GM23338 (cell line): ENCODE data around the gene NPHP4. TPM values are rescaled to one million over a fixed set of nuclear protein-coding genes. Genes with fewer than 3 reads are reported as not detected.

Source experiments
- ATAC-seq: fragments of 200-7000 bp; cut with Tn5 transposase; 3 replicates; pipeline ENCODE4 v1.9.1; 2020
- DNase-seq: peaks from one replicate; pipeline ENCODE4 v3.0.0-alpha.2; 2015; ENCODE audit warnings: low spot score
- H2AFZ ChIP-seq: fragments of 200-600 bp; sonication (generic); 2 replicates; pipeline ENCODE4 v1.8.0; 2016; ENCODE audit warnings: antibody characterized with exemption, mild to moderate bottlenecking, moderate library complexity
- H3F3A ChIP-seq: fragments of 200-600 bp; sonication (generic); replicated peaks from 2 replicates; pipeline ENCODE4 v1.8.0; 2017; ENCODE audit warnings: antibody characterized with exemption, mixed run types, low read depth
- H3K27ac ChIP-seq: fragments of 200-600 bp; sonication (generic); 2 replicates; pipeline ENCODE4 v1.6.1; 2016; ENCODE audit warnings: low read depth
- H3K27me3 ChIP-seq: fragments of 200-600 bp; sonication (generic); 2 replicates; pipeline ENCODE4 v1.8.0; 2016; ENCODE audit warnings: mild to moderate bottlenecking, mixed run types, moderate library complexity; ENCODE audit not compliant: insufficient read depth
- H3K36me3 ChIP-seq: fragments of 200-600 bp; sonication (generic); 2 replicates; pipeline ENCODE4 v1.8.0; 2016; ENCODE audit warnings: mild to moderate bottlenecking; ENCODE audit not compliant: insufficient read depth
- H3K4me1 ChIP-seq: fragments of 200-600 bp; sonication (generic); 2 replicates; pipeline ENCODE4 v1.8.0; 2016; ENCODE audit warnings: mild to moderate bottlenecking, moderate library complexity; ENCODE audit not compliant: insufficient read depth
- H3K4me2 ChIP-seq: fragments of 200-600 bp; sonication (generic); 2 replicates; pipeline ENCODE4 v1.7.1; 2017; ENCODE audit warnings: mixed run types
- H3K4me3 ChIP-seq: fragments of 200-600 bp; sonication (generic); 2 replicates; pipeline ENCODE4 v1.6.1; 2016; ENCODE audit warnings: mixed run types
- H3K79me2 ChIP-seq: fragments of 200-600 bp; sonication (generic); replicated peaks from 2 replicates; pipeline ENCODE4 v1.8.0; 2017; ENCODE audit warnings: mild to moderate bottlenecking; ENCODE audit not compliant: insufficient read depth
- H3K9me2 ChIP-seq: fragments of 200-600 bp; sonication (generic); 2 replicates; pipeline ENCODE4 v1.8.0; 2017; ENCODE audit not compliant: insufficient read depth
- H4K20me1 ChIP-seq: fragments of 200-600 bp; sonication (generic); replicated peaks from 2 replicates; pipeline ENCODE4 v1.8.0; 2017; ENCODE audit warnings: mild to moderate bottlenecking; ENCODE audit not compliant: insufficient read depth
- H3K27ac Mint-ChIP-seq: 2 replicates; pipeline ENCODE4 v1.8.0; 2020; ENCODE audit warnings: inconsistent platforms, mild to moderate bottlenecking, moderate library complexity, mixed read lengths
- H3K27me3 Mint-ChIP-seq: 3 replicates; pipeline ENCODE4 v1.8.0; 2022; ENCODE audit warnings: low read depth, mild to moderate bottlenecking, moderate library complexity, mixed read lengths, inconsistent platforms; ENCODE audit not compliant: insufficient read depth, poor library complexity
- H3K36me3 Mint-ChIP-seq: 3 replicates; pipeline ENCODE4 v1.8.0; 2021; ENCODE audit warnings: low read depth, mild to moderate bottlenecking, inconsistent platforms, moderate library complexity, mixed read lengths
- H3K4me1 Mint-ChIP-seq: 3 replicates; pipeline ENCODE4 v1.8.0; 2020; ENCODE audit warnings: mild to moderate bottlenecking, inconsistent platforms, mixed read lengths
- H3K4me3 Mint-ChIP-seq: 3 replicates; pipeline ENCODE4 v1.8.0; 2021; ENCODE audit warnings: moderate library complexity, mild to moderate bottlenecking, inconsistent platforms, mixed read lengths
- H3K9me3 Mint-ChIP-seq: 3 replicates; pipeline ENCODE4 v1.8.0; 2020; ENCODE audit warnings: moderate library complexity, mild to moderate bottlenecking, inconsistent platforms, mixed read lengths
- CREB1 ChIP-seq: fragments of 250-450 bp; sonication (Bioruptor Pico); IDR thresholded peaks from 2 replicates; pipeline ENCODE4 v1.5.0; 2020; ENCODE audit warnings: low read depth, mild to moderate bottlenecking, moderate library complexity
- CTCF ChIP-seq, 2 experiments: fragments of 200-600 bp in 1 of 2; sonication (generic) in 1 of 2; conservative IDR thresholded peaks; 2 replicates each; pipeline versions ENCODE4 v1.5.1 to v1.6.1; 2016 to 2017; ENCODE audit warnings: antibody characterized with exemption in 2 of 2, low read depth in 2 of 2, mild to moderate bottlenecking in 2 of 2, moderate library complexity in 1 of 2
- EZH2 ChIP-seq: fragments of 200-600 bp; sonication (generic); IDR thresholded peaks from one replicate; pipeline ENCODE4 v1.8.0; 2017; ENCODE audit warnings: antibody characterized with exemption, mild to moderate bottlenecking, low read depth; ENCODE audit not compliant: unreplicated experiment
- EZH2phosphoT487 ChIP-seq: fragments of 200-600 bp; sonication (generic); IDR thresholded peaks from one replicate; pipeline ENCODE4 v1.8.1; 2018; ENCODE audit warnings: antibody characterized with exemption; ENCODE audit not compliant: unreplicated experiment
- JUNB ChIP-seq: IDR thresholded peaks from one replicate; pipeline ENCODE4 v1.6.1; 2016; ENCODE audit warnings: antibody characterized with exemption; ENCODE audit not compliant: unreplicated experiment
- NANOG ChIP-seq: IDR thresholded peaks from 2 replicates; pipeline ENCODE4 v1.6.1; 2016; ENCODE audit warnings: antibody characterized with exemption, borderline replicate concordance
- POLR2AphosphoS5 ChIP-seq: IDR thresholded peaks from 2 replicates; pipeline ENCODE4 v1.6.1; 2016; ENCODE audit warnings: antibody characterized with exemption, low read depth
- STAT1 ChIP-seq: IDR thresholded peaks from one replicate; pipeline ENCODE4 v1.6.1; 2016; ENCODE audit warnings: antibody characterized with exemption; ENCODE audit not compliant: unreplicated experiment
- ZNF114 ChIP-seq: fragments of 250-450 bp; sonication (Bioruptor Pico); IDR thresholded peaks from 2 replicates; pipeline ENCODE4 v1.5.0; 2020; ENCODE audit warnings: mild to moderate bottlenecking, moderate library complexity
- ZNF331 ChIP-seq: fragments of 250-450 bp; sonication (Bioruptor Pico); IDR thresholded peaks from 2 replicates; pipeline ENCODE4 v1.5.0; 2020; ENCODE audit warnings: low read depth, mild to moderate bottlenecking, moderate library complexity
- polyA plus RNA-seq: library from polyadenylated mRNA; unstranded; fragments of >200 nt; fragmentation: Nextera tagmentation; extraction: Ambion mirVana; gene quantifications from 2 replicates; pipeline ENCODE4 v1.2.1, GENCODE V29; 2016
- total RNA-seq: library from RNA; depleted of rRNA; stranded (reverse); fragments of >200 nt; shearing (Covaris generic); gene quantifications from 2 replicates; pipeline ENCODE4 v1.2.3, GENCODE V29; 2014
- TF ChIP-seq, protein P1 (sequence below): IDR thresholded peaks from one replicate; pipeline ENCODE4 v1.6.1; 2018; ENCODE audit warnings: antibody characterized with exemption; ENCODE audit not compliant: unreplicated experiment
- TF ChIP-seq, protein P2 (sequence below): IDR thresholded peaks from 2 replicates; pipeline ENCODE4 v1.6.1; 2016; ENCODE audit warnings: antibody characterized with exemption
- TF ChIP-seq, protein P3 (sequence below): fragments of 250-450 bp; sonication (Bioruptor Pico); IDR thresholded peaks from 2 replicates; pipeline ENCODE4 v1.5.0; 2020; ENCODE audit warnings: mild to moderate bottlenecking, moderate library complexity

NPHP4 gene
- total and polyA plus RNA-seq, 2 experiments from 2014 or later = 2.5 to 12.4 TPM

DNA sequence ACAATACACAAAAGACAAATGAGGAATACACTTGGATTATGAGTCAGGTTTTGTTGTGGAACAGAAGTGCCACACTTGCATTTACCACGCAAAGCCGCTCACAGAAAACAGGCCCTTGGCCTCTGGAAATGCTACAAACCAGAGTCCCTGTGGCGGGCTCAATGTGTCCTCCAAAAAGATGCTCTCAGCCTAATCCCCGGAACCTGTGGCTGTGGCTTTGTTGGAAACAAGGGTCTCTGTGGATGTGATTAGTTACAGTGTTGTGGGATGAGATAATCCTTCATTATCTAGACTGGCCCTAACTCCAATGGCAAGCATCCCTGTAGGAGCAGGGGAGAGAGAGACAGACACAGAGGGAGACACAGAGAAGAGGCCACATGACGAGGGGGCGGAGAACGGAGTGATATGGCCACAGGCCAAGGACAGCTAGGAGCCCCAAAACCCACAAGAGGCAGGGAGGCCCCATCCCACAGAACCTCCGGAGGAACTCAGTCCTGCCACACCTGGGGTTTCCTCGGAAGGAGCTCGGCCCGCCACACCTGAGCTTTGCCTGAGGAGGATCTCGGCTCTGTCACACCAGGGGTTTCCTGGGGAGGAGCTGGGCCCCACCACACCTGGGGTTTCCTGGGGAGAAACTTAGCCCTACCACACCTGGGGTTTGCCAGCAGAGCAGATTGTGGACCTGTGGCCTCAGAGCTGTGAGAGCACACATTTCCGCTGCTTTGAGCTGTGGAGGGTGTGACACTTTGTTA is 55.4 kb downstream of the NPHP4 start:
- Histone ChIP-seq H3K27ac (no peak overlapping the region), H4K20me1 (no peaks in the 10 kb centered on the region; the same call in none of the 2 replicates), H3K9me2 (no peaks in the 10 kb centered on the region), H3K4me1 (peaks cover 6% of the 10 kb centered on the region; the same call in 1 of the 2 replicates), H3K36me3 (peaks cover 3% of the 10 kb centered on the region; the same call in 1 of the 2 replicates), H3K4me3 (no peak overlapping the region), H3F3A (no peaks in the 10 kb centered on the region), H3K79me2 (no peaks in the 10 kb centered on the region), H2AFZ (no peak overlapping the region), H3K4me2 (no peak overlapping the region), H3K27me3 (no peaks in the 10 kb centered on the region)
- ATAC-seq (no peak), DNase-seq (no peak)
- TF ChIP-seq NANOG (no peak), POLR2AphosphoS5 (no peak), JUNB (no peak), EZH2phosphoT487 (no peak), EZH2 (no peak), CREB1 (no peak), CTCF (conservative IDR thresholded peaks at IDR 0.05; ENCODE audit: low read depth in 2 of 2) (no peak), ZNF114 (CRISPR knock-in tag) (no peak), STAT1 (no peak), ZNF331 (CRISPR knock-in tag) (no peak)
- TF ChIP-seq, protein P1, sequence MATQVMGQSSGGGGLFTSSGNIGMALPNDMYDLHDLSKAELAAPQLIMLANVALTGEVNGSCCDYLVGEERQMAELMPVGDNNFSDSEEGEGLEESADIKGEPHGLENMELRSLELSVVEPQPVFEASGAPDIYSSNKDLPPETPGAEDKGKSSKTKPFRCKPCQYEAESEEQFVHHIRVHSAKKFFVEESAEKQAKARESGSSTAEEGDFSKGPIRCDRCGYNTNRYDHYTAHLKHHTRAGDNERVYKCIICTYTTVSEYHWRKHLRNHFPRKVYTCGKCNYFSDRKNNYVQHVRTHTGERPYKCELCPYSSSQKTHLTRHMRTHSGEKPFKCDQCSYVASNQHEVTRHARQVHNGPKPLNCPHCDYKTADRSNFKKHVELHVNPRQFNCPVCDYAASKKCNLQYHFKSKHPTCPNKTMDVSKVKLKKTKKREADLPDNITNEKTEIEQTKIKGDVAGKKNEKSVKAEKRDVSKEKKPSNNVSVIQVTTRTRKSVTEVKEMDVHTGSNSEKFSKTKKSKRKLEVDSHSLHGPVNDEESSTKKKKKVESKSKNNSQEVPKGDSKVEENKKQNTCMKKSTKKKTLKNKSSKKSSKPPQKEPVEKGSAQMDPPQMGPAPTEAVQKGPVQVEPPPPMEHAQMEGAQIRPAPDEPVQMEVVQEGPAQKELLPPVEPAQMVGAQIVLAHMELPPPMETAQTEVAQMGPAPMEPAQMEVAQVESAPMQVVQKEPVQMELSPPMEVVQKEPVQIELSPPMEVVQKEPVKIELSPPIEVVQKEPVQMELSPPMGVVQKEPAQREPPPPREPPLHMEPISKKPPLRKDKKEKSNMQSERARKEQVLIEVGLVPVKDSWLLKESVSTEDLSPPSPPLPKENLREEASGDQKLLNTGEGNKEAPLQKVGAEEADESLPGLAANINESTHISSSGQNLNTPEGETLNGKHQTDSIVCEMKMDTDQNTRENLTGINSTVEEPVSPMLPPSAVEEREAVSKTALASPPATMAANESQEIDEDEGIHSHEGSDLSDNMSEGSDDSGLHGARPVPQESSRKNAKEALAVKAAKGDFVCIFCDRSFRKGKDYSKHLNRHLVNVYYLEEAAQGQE = no peak
- TF ChIP-seq, protein P2, sequence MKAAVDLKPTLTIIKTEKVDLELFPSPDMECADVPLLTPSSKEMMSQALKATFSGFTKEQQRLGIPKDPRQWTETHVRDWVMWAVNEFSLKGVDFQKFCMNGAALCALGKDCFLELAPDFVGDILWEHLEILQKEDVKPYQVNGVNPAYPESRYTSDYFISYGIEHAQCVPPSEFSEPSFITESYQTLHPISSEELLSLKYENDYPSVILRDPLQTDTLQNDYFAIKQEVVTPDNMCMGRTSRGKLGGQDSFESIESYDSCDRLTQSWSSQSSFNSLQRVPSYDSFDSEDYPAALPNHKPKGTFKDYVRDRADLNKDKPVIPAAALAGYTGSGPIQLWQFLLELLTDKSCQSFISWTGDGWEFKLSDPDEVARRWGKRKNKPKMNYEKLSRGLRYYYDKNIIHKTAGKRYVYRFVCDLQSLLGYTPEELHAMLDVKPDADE = no peak
- TF ChIP-seq, protein P3, sequence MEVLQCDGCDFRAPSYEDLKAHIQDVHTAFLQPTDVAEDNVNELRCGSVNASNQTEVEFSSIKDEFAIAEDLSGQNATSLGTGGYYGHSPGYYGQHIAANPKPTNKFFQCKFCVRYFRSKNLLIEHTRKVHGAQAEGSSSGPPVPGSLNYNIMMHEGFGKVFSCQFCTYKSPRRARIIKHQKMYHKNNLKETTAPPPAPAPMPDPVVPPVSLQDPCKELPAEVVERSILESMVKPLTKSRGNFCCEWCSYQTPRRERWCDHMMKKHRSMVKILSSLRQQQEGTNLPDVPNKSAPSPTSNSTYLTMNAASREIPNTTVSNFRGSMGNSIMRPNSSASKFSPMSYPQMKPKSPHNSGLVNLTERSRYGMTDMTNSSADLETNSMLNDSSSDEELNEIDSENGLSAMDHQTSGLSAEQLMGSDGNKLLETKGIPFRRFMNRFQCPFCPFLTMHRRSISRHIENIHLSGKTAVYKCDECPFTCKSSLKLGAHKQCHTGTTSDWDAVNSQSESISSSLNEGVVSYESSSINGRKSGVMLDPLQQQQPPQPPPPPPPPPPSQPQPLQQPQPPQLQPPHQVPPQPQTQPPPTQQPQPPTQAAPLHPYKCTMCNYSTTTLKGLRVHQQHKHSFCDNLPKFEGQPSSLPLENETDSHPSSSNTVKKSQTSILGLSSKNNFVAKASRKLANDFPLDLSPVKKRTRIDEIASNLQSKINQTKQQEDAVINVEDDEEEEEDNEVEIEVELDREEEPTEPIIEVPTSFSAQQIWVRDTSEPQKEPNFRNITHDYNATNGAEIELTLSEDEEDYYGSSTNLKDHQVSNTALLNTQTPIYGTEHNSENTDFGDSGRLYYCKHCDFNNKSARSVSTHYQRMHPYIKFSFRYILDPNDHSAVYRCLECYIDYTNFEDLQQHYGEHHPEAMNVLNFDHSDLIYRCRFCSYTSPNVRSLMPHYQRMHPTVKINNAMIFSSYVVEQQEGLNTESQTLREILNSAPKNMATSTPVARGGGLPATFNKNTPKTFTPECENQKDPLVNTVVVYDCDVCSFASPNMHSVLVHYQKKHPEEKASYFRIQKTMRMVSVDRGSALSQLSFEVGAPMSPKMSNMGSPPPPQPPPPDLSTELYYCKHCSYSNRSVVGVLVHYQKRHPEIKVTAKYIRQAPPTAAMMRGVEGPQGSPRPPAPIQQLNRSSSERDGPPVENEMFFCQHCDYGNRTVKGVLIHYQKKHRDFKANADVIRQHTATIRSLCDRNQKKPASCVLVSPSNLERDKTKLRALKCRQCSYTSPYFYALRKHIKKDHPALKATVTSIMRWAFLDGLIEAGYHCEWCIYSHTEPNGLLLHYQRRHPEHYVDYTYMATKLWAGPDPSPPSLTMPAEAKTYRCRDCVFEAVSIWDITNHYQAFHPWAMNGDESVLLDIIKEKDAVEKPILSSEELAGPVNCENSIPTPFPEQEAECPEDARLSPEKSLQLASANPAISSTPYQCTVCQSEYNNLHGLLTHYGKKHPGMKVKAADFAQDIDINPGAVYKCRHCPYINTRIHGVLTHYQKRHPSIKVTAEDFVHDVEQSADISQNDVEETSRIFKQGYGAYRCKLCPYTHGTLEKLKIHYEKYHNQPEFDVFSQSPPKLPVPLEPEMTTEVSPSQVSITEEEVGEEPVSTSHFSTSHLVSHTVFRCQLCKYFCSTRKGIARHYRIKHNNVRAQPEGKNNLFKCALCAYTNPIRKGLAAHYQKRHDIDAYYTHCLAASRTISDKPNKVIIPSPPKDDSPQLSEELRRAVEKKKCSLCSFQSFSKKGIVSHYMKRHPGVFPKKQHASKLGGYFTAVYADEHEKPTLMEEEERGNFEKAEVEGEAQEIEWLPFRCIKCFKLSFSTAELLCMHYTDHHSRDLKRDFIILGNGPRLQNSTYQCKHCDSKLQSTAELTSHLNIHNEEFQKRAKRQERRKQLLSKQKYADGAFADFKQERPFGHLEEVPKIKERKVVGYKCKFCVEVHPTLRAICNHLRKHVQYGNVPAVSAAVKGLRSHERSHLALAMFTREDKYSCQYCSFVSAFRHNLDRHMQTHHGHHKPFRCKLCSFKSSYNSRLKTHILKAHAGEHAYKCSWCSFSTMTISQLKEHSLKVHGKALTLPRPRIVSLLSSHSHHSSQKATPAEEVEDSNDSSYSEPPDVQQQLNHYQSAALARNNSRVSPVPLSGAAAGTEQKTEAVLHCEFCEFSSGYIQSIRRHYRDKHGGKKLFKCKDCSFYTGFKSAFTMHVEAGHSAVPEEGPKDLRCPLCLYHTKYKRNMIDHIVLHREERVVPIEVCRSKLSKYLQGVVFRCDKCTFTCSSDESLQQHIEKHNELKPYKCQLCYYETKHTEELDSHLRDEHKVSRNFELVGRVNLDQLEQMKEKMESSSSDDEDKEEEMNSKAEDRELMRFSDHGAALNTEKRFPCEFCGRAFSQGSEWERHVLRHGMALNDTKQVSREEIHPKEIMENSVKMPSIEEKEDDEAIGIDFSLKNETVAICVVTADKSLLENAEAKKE (CRISPR knock-in tag) = no peak
- Mint-ChIP-seq H3K4me3 (no peak overlapping the region), H3K27ac (no peak overlapping the region), H3K27me3 (peaks cover 9% of the 10 kb centered on the region), H3K9me3 (peaks cover 4% of the 10 kb centered on the region; the same call in 1 of the 3 replicates), H3K36me3 (peaks cover 27% of the 10 kb centered on the region), H3K4me1 (peaks cover 17% of the 10 kb centered on the region)
